SK-N-DZ (cell line): Measurements from ENCODE around the gene NTRK1.
"Not testable (repeated sequence)": the region's sequence is repeated elsewhere in the genome, so short reads cannot be mapped to it uniquely, and the experiment has no call there.

Experiments
- DNase-seq: peaks from one replicate; pipeline ENCODE4 v3.0.0-alpha.2; 2015; ENCODE audit warnings: low spot score

Gene NTRK1

GRCh38 chr1:156912861-156913808, 52.5 kb downstream of the NTRK1 start:
- DNase-seq, result peak; percentile 75

DNA sequence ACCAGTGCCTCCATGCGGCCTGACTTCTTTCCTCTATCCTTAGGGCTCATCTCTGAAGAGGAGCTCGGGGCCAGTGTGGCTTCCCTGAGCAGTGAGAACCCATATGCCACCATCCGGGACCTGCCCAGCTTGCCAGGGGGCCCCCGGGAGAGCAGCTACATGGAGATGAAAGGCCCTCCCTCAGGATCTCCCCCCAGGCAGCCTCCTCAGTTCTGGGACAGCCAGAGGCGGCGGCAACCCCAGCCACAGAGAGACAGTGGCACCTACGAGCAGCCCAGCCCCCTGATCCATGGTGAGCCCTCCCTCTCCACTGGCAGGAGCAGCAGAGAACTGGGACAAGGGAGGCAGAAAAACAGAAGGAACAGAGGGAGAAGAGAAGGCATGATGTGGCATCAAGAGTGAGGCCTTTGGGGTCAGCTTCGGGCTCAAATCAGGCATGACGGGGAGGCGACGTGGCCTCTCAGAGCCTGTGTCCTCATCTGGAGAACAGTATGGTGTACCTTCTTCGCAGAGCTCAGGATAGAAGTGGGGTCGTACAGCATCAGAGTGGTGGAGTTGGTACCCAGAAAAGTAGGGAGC, 53.2 kb downstream of the NTRK1 start:
- DNase-seq, result no peak

- peak; percentile 65 for DNase-seq
Observed at GRCh38 chr1:156914440-156914856, 53.8 kb downstream of the NTRK1 start.

- DNase-seq, result peak; percentile 82
Observed at GRCh38 chr1:156920233-156921052, 59.8 kb downstream of the NTRK1 start, which contains the start of gene LRRC71. TSS of gene LRRC71 (plus strand) at chr1:156920632. CDS start at chr1:156920804, 172 bp downstream.

DNA sequence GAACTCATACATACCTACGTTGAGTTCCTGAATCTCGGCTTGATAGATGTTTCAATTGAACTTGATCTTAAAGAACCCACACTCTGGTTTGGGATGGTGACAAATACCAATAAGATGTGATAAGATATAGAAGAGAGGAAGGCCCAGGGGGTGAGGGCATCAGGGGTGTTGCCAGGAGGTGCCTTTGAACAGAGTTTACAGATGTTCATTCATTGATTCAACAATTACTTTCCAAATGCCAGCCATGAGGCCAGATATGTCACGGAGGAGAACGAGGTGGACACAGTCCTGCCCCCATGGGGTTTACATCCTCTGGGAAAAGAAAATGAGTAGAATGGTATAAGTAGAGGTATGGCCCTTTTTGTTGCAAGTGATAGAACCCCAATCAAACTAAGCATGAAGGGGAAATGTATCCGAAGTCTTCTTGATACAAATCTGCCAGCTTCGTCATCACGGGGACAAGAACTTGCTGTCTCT, 60.4 kb downstream of the NTRK1 start:
- no peak for DNase-seq

DNA sequence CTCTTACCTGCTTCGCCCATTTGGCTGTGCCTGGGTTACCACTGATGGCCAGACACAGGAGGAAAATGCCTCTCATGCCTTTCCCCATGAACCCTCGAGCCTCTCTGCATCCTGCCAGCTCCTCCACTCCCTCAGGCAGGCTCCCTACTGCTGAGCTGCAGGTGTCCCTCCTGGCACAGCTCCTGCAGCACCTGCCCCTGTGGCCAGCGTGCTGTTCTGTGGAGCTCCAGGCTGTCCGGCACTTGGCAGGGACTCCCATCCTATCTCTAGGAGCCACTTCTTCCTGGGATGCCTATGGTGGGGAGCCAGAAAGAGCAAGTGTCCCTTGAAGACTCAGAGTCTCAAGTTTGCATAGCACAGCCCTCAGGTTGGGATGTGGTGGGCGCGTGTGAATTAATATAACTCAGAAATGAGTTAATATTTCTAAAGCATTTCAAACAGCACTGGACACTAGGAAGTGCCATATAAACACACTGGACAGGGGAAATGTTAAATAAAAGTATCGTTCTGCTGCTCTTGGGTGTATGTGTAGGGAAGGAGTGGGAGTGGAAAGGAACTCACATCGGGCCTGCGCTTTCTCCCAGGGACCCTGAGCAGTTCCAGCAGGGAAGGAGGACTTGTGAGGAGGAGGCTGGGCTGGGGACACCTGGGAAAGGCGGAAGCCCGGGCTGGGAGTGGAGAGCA, 62.5 kb downstream of the NTRK1 start:
- DNase-seq, result no peak

DNA sequence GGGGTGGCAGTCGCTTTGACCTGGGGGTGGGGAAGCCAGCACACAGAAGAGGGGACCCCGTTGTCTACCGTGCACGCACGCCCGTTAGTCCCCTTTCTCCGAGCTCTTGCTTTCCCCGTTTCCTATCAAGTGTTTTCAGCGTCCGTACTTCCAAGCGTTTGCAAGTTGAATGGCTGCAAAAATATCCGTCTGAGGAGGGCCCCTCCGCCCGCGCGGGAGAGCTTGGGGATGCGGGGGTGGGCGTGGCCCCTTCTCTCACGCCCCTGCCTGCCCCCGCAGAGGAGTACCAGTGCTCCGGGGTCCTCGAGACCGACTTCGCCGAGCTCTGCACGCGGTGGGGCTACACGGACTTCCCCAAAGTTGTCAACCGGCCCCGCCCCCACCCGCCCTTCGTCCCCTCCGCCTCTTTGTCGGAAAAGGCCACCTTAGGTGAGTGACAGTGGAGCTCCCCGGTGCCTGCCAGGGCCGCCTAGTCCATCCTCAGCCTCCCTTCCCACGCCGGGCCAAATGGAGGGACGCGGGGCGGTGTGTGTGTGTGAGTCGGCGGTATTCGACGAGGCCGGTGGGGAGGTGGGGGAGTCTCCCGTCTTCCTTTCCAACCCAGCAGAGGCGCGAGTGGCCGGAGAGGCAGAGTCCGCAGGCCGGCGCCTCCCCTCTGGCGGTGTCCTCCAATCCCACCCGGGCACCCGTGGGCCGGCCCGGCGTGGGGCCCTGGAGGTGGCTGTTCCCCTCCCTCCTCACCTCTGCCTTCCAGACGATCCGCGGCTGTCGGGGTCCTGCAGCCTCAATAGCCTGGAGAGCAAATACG, 63.2 kb downstream of the NTRK1 start:
- no peak for DNase-seq

DNA sequence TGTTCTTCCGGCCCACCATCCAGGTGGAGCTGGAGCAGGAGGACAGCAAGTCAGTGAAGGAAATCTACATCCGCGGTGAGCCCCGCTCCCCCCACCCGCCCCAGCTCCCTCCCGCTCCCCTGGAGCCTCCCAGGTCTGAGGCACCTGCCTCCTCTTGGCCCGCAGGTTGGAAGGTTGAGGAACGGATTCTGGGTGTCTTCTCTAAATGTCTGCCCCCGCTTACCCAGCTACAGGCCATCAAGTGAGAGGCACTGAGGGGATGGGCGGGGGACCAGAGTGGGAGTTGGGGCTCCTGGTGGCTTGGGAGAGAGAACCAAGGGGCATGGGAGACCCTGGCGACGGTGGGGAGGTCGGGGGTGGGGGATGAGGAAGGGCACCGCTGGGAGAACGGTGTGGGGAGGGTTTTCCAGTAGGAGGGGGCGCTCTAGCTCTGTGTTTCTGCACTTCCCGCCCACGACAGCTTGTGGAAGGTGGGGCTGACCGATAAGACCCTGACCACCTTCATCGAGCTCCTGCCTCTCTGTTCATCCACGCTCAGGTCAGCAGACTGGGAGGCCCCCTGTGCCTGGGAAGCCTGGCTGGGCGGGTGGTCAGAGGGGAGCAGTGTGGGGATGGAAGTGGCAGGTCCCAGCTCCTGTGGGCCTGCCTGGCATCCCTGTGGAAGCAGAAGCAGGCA, 64.0 kb downstream of the NTRK1 start:
- DNase-seq, result no peak

- no peak for DNase-seq
Observed at GRCh38 chr1:156925154-156926010, 64.7 kb downstream of the NTRK1 start.

GRCh38 chr1:156926175-156926574, 65.5 kb downstream of the NTRK1 start:
- DNase-seq, result no peak

- not testable (repeated sequence) for DNase-seq
Observed at GRCh38 chr1:156926695-156927094, 66.0 kb downstream of the NTRK1 start.

DNA sequence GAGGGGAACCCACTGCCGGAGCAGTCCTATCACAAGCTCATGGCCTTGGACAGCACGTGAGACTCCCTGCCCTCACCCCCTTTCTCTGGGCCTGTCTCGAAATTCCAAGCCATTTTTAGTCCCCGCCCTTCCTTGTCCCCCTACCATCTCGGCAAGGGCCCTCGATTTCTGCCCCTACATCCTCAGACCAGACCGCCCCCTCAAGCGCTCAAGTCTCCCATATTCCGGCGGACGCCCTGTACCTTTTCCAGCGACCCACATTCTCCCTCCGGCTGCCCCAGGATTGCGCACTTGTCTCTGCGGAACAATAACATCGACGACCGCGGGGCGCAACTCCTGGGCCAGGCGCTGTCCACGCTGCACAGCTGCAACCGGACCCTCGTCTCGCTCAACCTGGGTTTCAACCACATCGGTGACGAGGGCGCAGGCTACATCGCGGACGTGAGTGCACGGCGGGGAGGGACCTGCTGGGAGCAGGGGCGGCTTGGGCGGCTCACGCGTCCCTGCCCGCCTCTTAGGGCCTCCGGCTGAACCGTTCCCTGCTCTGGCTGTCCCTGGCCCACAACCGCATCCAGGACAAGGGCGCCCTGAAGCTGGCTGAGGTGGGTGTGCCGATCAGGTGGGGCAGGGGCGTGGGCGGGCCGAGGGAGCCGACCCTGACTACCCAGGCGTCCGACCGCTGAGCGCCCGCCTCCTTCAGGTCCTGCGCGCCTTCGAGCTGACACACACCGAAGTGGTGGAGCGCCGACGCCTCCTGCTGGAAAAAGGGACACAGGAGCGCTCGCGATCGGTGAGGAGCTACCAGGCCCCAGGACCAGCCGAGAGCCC, 66.8 kb downstream of the NTRK1 start:
- peak; percentile 87 for DNase-seq

DNA sequence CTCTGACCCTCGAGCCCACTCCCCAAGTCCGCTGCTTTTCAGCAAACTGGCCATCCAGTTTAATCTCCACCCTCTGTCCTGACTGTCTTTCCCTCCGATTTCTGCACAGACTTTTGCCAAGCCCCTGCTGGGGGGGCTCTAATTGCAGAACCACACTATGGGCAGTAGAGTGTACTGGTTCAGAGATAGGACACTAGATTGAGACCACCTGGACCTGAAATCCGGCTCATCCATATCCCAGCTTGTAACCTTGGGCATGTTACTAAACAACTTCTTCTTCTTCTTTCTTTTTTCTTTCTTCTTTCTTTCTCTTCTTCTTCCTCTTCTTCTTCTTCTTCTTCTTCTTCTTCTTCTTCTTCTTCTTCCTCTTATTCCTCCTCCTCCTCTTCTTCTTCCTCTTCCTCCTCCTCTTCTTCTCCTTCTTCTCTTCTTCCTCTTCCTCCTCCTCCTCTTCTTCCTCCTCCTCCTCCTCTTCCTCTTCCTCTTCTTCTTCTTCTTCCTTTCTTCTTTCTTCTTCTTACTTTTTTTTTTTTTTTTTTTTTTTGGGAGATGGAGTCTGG, 67.5 kb downstream of the NTRK1 start:
- no peak for DNase-seq

- no peak for DNase-seq
Observed at GRCh38 chr1:156929596-156930238, 69.1 kb downstream of the NTRK1 start.

DNA sequence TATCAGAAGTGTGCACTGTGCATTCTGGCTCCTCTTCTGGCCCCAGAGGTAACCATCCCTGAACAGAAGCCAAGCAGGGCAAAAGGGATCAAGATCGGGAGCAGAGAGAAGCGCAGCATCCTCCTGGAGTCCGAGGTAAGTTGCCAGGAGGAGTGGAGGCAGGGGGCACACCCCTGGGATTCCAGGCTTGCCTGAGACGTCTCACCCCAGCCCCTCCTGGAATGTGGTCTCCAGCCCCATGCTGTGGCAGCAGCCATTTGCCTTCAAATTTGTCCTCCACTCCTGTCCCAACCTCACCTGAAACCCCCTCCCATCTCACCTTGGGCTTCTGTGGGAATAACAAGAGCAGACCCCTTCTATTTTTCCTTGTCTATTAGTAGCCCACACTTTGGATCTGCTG, 69.8 kb downstream of the NTRK1 start:
- no peak for DNase-seq
